Measurements from ENCODE around the gene CCDC196.
A peak's percentile ranks its signal among the peaks of the same experiment; 100 is the strongest.

Gene CCDC196

GRCh38 chr14:66485910-66486421, at the start of gene CCDC196:
TSS of gene CCDC196 (plus strand) at chr14:66486371. CDS start at chr14:66486503, 132 bp downstream.
- no peak for TF ChIP-seq CTCF (IDR thresholded peaks at IDR 0.05; ENCODE audit: low read depth, low read length, missing control alignments)

GRCh38 chr14:66440801-66441200, 45.4 kb upstream of the CCDC196 start:
- DNase-seq (ENCODE audit: extremely low read depth, low read depth): no peak
- no peak overlapping the region for H3K4me3 ChIP-seq (replicated peaks; ENCODE audit: low read depth, low read length)
- TF ChIP-seq CTCF (IDR thresholded peaks at IDR 0.05; ENCODE audit: low read depth, low read length, missing control alignments): no peak

More at GRCh38 chr14:66485910-66486421, at the start of gene CCDC196:
- DNase-seq (ENCODE audit: extremely low read depth, low read depth): no peak
- H3K4me3 ChIP-seq (replicated peaks; ENCODE audit: low read depth, low read length): no peak within 1 kb of the TSS

- DNase-seq (ENCODE audit: extremely low read depth, low read depth): no peak
- TF ChIP-seq CTCF (IDR thresholded peaks at IDR 0.05; ENCODE audit: low read depth, low read length, missing control alignments): no peak
These were observed 43.1 kb upstream of the CCDC196 start for GRCh38 chr14:66442953-66443571.

GRCh38 chr14:66443785-66444184, 42.4 kb upstream of the CCDC196 start:
- TF ChIP-seq CTCF (IDR thresholded peaks at IDR 0.05; ENCODE audit: low read depth, low read length, missing control alignments): no peak
- no peak overlapping the region for H3K4me3 ChIP-seq (replicated peaks; ENCODE audit: low read depth, low read length)
- no peak for DNase-seq (ENCODE audit: extremely low read depth, low read depth)

More at GRCh38 chr14:66442953-66443571, 43.1 kb upstream of the CCDC196 start:
- no peak overlapping the region for H3K4me3 ChIP-seq (replicated peaks; ENCODE audit: low read depth, low read length)

GRCh38 chr14:66444271-66444927, 41.8 kb upstream of the CCDC196 start:
- DNase-seq (ENCODE audit: extremely low read depth, low read depth): peak; percentile 5
- TF ChIP-seq CTCF (IDR thresholded peaks at IDR 0.05; ENCODE audit: low read depth, low read length, missing control alignments): no peak
- H3K4me3 ChIP-seq (replicated peaks; ENCODE audit: low read depth, low read length): no peak overlapping the region

GRCh38 chr14:66445936-66446335, 40.2 kb upstream of the CCDC196 start:
- no peak for DNase-seq (ENCODE audit: extremely low read depth, low read depth)
- TF ChIP-seq CTCF (IDR thresholded peaks at IDR 0.05; ENCODE audit: low read depth, low read length, missing control alignments): no peak
- H3K4me3 ChIP-seq (replicated peaks; ENCODE audit: low read depth, low read length): no peak overlapping the region

All from HFF-Myc (cell line).